GM18508 (cell line): ENCODE measurements around the gene C6orf47.

Source experiments
- ATAC-seq: cut with Tn5 transposase; IDR thresholded peaks from one replicate; pipeline ENCODE4 v1.9.1; 2021; ENCODE audit warnings: moderate number of reproducible peaks; ENCODE audit not compliant: insufficient read depth, unreplicated experiment

The C6orf47 gene

DNA sequence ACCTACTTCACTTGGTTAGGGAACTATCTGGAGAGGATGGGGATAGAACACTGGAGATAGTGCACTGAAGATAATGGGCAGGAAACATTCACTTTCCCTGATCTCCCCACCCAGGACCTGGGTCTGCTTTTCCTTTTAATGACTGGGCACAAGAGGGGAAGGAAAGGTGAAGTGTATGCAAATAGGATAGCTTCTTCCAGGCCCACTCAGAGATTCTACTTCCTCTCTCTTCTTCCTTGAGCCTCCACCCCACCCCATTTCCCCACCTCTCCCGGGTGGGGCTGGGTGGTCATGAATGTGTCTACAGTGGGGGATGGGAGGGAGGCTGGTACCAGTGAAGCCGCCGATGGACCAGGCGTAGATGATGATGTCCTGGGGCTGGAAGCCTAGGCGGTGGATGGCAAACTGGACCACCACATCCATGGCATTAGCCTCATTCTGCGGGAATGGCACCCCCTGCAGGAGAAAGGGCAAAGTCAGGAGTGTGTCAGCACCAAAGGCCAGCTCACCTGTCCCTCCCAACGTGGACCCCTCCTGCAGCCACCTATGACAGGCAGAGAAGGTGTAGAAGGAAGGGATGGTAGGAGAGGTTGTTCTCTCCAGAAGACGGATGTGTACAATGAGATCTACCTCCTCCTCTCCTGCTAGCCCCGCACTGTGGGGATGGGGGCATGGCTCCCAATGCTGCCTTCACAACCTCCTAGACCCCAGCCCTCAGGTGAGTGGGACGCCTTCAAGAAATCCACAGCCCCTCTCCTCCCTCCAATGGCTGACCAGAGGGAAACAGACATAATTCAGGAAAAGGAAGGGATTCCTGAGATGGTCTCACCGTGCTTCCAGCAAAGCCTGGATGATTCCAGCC is 28.9 kb upstream of the C6orf47 start:
- no peak for ATAC-seq

- no peak for ATAC-seq
Observed at GRCh38 chr6:31687860-31688693, 27.5 kb upstream of the C6orf47 start.

DNA sequence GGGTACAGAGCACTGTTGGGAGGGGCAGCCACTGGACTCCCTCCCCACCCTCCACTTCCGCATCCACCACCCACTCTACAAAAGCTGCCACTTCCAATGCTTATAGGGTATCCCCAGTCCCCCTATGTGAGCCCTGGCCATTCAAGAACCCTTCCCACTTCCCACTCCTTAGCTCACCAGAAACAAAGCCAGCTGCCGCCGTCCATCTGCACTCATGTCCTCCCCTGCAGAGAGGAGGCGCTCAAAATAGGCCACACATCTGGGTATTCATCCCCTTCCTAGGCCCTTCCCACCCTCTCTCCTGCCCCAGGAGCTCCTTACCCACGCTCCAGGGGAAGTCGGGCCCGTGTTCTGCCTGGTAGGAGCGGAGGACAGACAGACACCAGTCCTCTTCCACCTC is 26.7 kb upstream of the C6orf47 start:
- ATAC-seq = no peak

- ATAC-seq = no peak
Observed at GRCh38 chr6:31686483-31686882, 25.9 kb upstream of the C6orf47 start.

DNA sequence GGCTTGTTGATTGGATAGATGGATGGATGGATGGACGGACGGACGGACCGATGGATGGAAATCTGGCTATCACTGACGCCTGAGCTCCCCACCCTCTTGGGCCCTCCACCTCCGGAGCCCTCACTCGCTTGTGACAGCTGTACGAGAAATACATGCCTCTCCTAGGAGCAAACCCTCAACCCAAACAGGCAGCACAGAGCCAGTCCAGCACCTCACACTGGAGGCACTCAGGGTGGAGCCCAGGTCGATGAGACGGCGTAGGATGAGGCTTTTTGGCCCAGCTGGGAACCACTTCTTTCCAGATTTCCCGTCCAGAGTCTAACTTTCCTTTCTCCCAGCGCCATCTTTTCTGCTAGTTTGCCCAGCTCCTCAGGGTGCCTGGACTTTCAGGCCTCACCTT is 23.0 kb upstream of the C6orf47 start:
- ATAC-seq = no peak

- ATAC-seq = no peak
Observed at GRCh38 chr6:31681135-31681671, 20.6 kb upstream of the C6orf47 start.

- ATAC-seq = no peak
Observed at GRCh38 chr6:31680226-31681134, 19.9 kb upstream of the C6orf47 start, which contains the start of gene LY6G5C. Gene LY6G5C, minus strand, starts transcription at chr6:31681067. Its CDS starts 694 bp downstream, at chr6:31680373.

DNA sequence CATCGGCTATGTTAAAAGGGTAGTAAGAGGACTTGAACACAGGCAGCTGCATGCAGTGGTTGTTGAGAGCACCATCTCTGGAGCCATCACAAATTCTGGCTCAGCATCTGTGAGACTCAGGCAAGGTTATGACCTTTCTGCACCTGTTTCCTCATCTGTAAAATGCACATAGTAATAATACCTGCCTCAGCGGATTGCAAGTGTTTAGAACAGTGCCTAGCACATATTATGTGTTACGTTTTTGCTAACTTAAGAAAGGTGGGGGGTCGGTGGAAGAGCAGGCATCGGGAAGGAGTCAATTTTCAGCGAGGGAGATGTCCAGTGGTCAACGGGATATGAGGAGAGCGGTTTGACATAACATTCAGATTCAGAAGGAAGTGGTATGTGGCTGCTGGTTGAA is 17.4 kb upstream of the C6orf47 start:
- no peak for ATAC-seq

- no peak for ATAC-seq
Observed at GRCh38 chr6:31676904-31677303, 16.3 kb upstream of the C6orf47 start.

- no peak for ATAC-seq
Observed at GRCh38 chr6:31676322-31676903, 15.8 kb upstream of the C6orf47 start.

DNA sequence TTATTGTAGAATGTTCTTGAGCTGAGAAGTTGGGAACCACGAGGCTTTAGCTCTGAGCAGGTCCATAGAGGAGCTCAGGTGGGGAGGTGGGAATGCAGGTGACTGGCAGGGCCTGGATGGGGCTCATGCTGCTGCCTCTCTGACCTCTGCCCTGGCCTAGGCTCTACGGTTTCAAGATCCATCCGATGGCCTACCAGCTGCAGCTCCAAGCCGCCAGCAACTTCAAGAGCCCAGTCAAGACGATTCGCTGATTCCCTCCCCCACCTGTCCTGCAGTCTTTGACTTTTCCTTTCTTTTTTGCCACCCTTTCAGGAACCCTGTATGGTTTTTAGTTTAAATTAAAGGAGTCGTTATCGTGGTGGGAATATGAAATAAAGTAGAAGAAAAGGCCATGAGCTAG is 9.1 kb upstream of the C6orf47 start, which contains the start of gene LY6G5B:
Gene LY6G5B, plus strand, starts transcription at position 301 of the 400 bp plus-strand sequence. CDS start 975 bp downstream, outside the sequence.
- no peak for ATAC-seq

DNA sequence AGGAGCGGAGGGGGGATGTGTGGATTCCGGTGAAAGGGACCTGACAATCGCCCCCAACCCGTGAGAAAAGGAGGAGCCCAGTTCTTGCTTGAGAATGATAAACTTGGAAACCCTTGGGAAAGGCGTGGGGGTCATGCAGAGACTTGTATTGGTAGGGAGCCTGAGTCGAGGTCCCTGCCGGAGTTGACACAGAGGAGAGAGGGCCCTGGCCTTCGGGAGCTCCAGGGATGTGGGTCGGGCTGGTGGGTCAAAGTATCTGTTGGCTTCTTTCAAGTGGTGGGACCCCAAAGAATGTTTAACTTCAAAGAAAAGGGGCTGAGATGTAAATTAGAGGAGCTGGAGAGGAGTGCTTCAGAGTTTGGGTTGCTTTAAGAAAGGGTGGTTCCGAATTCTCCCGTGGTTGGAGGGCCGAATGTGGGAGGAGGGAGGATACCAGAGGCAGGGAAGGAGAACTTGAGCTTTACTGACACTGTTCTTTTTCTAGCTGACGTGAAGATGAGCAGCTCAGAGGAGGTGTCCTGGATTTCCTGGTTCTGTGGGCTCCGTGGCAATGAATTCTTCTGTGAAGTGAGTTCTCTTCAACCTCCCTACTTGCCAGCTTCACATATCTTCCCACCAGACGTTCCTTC is 5.9 kb upstream of the C6orf47 start:
- no peak for ATAC-seq

DNA sequence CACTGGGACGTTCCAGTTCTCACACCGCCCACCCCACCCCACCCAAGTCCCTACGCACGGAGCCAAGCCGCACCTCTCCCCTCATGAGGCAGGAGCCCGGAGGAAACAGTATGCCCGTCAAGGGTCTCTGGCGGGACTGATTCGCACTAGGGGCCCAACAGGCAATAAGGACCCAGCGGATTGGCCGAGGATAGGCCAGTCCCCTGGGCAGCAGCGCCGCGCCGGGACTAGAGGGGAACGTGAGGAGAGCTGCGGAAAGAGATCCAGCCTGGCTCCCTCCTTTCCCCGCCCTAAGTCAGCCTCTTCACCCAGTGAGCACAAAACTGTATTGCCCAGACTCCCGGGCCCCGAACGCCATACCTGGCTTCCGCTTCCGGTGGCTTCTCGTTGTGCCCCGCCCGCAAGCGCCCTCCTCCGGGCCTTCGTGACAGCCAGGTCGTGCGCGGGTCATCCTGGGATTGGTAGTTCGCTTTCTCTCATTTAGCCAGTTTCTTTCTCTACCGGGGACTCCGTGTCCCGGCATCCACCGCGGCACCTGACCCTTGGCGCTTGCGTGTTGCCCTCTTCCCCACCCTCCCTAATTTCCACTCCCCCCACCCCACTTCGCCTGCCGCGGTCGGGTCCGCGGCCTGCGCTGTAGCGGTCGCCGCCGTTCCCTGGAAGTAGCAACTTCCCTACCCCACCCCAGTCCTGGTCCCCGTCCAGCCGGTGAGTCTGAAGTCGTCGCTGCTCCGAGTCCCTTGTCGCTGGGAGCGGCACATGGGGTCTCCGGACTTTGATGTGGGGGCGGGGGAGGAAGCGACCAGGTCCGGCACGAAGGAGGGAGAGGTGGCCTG is 5.1 kb upstream of the C6orf47 start, which contains the start of gene CSNK2B:
Gene CSNK2B, plus strand, starts transcription at position 580 of the 836 bp plus-strand sequence. CDS start 752 bp downstream, outside the sequence.
- ATAC-seq = peak; percentile 55

DNA sequence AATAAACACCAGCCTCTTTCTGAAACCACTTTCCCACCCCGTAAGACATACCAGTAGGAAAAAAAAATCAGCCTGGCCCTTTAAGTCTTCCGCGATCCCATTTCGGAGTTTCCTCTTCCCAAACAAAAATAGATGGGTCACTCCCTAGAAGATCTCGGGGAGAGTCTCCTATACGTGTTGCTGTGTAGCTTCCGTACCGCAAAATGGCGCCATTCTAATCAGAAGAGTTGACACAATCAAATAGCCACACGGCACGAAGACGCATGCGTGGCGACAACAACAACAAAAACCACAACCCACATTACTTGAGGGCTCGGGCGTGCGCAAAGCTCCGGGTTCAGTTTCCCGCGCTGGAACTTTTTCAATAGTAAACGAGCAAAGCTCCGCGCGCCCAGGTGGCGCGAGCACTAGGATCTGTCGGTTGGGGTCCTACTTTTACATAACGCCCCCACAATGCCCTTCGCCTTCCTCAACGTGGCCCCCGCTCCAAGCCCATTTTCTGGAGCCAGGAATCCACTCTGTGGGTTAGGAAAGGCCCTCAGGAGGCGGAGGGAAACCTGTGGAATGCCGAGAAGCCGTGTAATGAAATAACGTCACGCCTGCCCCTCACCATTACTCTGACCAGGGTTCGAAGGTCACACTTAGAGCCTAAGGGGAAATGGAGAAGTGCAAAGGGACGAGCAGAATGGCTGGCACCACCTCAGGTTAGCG is 4.4 kb upstream of the C6orf47 start, which contains the start of gene GPANK1:
Gene GPANK1, minus strand, starts transcription at position 208 of the 711 bp plus-strand sequence. CDS start 519 bp downstream, outside the sequence.
- ATAC-seq = no peak

GRCh38 chr6:31663961-31664789 is 3.6 kb upstream of the C6orf47 start:
- no peak for ATAC-seq
